Erythroblast (primary cell): ENCODE results near the gene CRYL1.

Experiments used
- DNase-seq, 2 experiments: peaks; one replicate each; lab custom pipeline; 2025; lab: John Stamatoyannopoulos, UW
- GATA1 ChIP-seq: IDR thresholded peaks from 2 replicates; pipeline ENCODE4 v1.6.1; 2011; ENCODE audit warnings: low read depth, mild to moderate bottlenecking, control low read depth, low read length, moderate library complexity
- POLR2A ChIP-seq: IDR thresholded peaks from 2 replicates; pipeline ENCODE4 v1.6.1; 2011; ENCODE audit warnings: mild to moderate bottlenecking, low read length

Gene CRYL1

GRCh38 chr13:20395061-20395916 is 130.4 kb downstream of the CRYL1 start:
- no peak for DNase-seq
- TF ChIP-seq POLR2A = no peak
- no peak for TF ChIP-seq GATA1

GRCh38 chr13:20394506-20394905 is 131.2 kb downstream of the CRYL1 start:
- no peak for DNase-seq
- no peak for TF ChIP-seq GATA1
- TF ChIP-seq POLR2A = no peak

- no peak for TF ChIP-seq GATA1
- TF ChIP-seq POLR2A = no peak
Measured at GRCh38 chr13:20394169-20394501, 131.5 kb downstream of the CRYL1 start.

DNA sequence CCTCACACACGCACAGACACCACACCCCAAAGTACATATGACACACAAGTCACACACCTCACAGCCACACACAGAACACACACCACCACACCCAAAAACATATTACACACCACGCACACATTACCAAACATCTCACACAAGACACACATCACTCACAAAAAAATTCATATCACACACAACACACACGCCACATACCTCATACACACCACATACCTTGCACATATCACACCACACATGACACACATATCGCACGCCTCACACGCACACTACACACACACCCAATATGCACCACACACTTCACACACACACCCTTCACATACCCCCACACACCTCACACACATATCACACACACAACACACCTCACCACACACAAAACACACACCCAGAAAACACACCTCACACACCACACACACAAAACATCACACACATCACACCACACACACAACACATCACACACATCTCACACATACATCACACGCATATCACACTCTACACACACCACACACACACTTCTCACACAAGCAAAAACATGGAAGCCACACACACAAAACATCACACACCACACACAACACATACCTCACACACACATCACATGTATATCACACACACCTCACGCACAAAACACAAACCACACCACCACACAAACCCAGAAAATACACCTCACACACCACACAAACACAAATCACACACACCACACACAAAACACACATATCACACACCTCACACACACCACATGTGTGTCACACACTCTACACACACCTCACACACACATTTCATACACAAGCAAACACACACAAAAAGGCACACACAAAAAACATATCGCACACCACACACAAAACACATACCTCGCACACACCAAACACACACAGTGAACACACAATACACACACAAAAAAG is 132.1 kb downstream of the CRYL1 start:
- TF ChIP-seq GATA1 (no peak), POLR2A (no peak)
- DNase-seq = peak in 1 of 2 experiments; percentile 30

More at GRCh38 chr13:20394169-20394501, 131.5 kb downstream of the CRYL1 start:
- DNase-seq = no peak

GRCh38 chr13:20392530-20392929 is 133.1 kb downstream of the CRYL1 start:
- DNase-seq = no peak
- TF ChIP-seq POLR2A (no peak), GATA1 (no peak)

DNA sequence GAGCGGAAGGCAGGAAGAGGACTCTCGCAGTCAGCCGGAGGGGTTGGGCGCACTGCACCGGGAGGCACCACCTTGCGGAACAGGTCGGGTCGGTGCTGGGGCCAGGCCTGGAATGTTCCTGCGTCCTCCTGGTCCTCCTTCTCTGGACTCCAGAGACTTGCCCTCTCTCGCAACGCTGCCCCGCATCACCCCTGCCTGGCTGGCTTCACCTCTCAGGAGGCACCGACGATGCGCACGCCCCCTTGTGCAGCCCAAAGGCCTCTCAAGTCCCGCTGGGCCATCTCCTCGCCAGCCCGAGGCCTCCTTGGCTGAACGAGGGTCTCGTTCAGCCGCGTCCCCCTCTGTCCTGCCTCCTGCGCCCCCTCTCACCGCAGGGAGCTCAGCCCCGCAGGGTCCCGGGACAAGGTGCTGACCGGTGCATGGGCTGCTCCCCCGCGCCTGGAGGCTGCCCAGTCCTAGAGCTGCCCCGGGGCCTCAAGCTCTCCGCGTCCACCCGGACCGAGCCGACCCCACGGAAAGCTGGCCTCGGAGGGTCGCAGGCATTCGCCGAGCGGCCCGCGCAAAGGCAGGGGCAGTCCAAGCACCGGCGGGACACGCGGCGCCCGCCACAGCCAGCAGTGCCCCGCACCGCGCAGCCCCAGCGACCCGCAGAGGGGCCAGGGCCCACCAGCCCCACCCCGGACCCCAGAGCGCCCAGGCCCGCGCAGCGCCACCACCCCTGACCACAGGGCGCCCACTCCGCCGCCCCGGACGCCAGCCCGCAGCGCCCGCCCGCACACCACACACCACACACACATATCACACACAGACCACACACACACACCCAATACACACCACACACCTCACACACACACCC is 133.8 kb downstream of the CRYL1 start:
- TF ChIP-seq POLR2A = no peak
- no peak for TF ChIP-seq GATA1
- peak; percentile 8 to 38 for DNase-seq

GRCh38 chr13:20390526-20391175 is 135.0 kb downstream of the CRYL1 start:
- no peak for TF ChIP-seq GATA1
- no peak for TF ChIP-seq POLR2A
- DNase-seq = no peak

DNA sequence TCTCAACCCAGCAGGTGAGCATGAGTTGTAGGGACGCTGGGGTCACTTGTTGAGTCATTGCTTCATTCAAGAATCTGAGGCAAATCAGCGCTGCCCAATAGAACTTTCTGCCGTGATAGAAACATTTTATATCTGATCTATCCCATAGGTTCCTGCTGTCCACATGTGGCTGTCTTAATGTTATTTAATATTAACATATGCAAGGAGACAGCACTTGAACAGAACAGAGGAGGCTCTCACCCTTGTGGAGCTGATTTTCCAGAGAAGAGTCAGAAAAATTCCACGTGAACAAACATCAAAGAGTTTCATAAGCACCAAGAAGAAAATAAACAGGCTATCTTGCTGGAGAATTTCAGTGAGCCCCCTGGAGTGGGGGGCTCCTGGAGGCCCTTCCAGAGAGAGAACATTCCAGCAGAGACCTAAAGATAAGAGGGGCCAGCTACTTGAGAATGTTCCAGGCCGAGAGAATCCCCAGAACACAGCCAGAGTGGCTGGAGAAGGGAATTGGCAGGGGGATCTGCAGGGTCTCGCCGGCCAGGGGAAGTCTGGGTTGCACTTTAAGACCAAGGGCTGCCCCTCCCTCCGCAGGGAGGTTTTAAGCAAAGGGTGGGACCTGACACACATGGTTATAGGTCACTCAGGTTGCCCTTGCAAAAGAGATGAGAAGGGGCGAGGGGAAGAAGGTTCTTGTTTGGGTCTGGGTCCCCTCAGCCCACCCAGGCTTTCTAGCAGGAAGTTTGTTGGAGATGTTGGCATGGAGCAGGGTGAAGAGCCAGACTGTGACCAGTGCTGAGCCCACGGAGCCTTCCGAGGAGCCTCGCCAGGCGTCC is 135.7 kb downstream of the CRYL1 start:
- TF ChIP-seq GATA1 (no peak), POLR2A (no peak)
- no peak for DNase-seq

GRCh38 chr13:20388184-20388583 is 137.5 kb downstream of the CRYL1 start:
- no peak for DNase-seq
- TF ChIP-seq POLR2A (no peak), GATA1 (no peak)

GRCh38 chr13:20387441-20387971 is 138.2 kb downstream of the CRYL1 start:
- no peak for TF ChIP-seq GATA1
- TF ChIP-seq POLR2A = no peak
- no peak for DNase-seq

- DNase-seq = no peak
- no peak for TF ChIP-seq POLR2A
- TF ChIP-seq GATA1 = no peak
Measured at GRCh38 chr13:20387006-20387405, 138.7 kb downstream of the CRYL1 start.

DNA sequence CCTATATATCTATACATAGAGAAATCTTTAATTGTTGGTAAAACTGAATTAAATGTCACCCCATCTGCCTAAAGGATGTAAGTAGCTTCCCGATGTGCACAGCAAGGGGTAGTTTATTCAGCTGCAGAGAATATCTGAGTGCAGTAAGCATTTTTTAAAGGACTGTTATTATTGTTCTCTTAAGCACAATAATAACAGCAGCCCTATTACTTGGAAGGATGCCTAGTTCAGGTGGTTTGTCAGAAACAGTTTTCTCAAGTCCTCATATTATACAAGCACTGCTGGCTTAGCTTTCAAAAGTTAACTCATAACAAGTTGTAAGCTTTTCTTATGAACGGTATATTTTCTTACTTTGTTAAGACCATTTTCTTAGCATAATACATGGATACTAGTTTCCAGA is 142.6 kb downstream of the CRYL1 start:
- TF ChIP-seq GATA1 = no peak
- TF ChIP-seq POLR2A = no peak
- no peak for DNase-seq
